GM12878 (cell line): ENCODE measurements around the gene RARG. TPM values are rescaled to one million over a fixed set of nuclear protein-coding genes. Genes with fewer than 3 reads are reported as not detected.
A peak's percentile ranks its signal among the peaks of the same experiment; 100 is the strongest.

Experiments
- ATAC-seq: fragments of 200-7000 bp; cut with Tn5 transposase; 3 replicates; pipeline ENCODE4 v1.9.1; 2020; ENCODE audit warnings: mild to moderate bottlenecking, moderate library complexity
- BruUV-seq: library from RNA; stranded (reverse); fragments of 400-500 nt; replicated peaks from 2 replicates; lab custom pipeline; 2021; lab: Mats Ljungman, UMichigan
- CTCF ChIA-PET: fragments of 300-600 bp; sonication (Branson Sonifier 250); formaldehyde crosslinking; extraction: SDS; loops from one replicate; lab custom pipeline; 2021; ENCODE audit warnings: inconsistent platforms; lab: Yijun Ruan, JAX
- POLR2A ChIA-PET: fragments of 350-600 bp; formaldehyde crosslinking; extraction: SDS; loops from one replicate; lab custom pipeline; 2021; ENCODE audit warnings: inconsistent platforms; lab: Charles Lee
- RAD21 ChIA-PET: fragments of 300-600 bp; sonication (Branson Sonifier 250); formaldehyde crosslinking; loops from one replicate; lab custom pipeline; 2023; ENCODE audit warnings: antibody characterized with exemption; ENCODE audit not compliant: unreplicated experiment; lab: Charles Lee
- SMC1A ChIA-PET: fragments of 300-600 bp; sonication (Branson Sonifier 250); formaldehyde crosslinking; loops from one replicate; lab custom pipeline; 2023; ENCODE audit not compliant: unreplicated experiment, uncharacterized antibody; lab: Charles Lee
- DNase-seq: peaks from one replicate; pipeline ENCODE4 v3.0.0-alpha.2; 2011; ENCODE audit warnings: low read depth, low spot score
- FAIRE-seq: peaks from 3 replicates; lab custom pipeline; 2011; peaks lifted over from hg19 to GRCh38; lab: Jason Lieb, UNC
- H2AFZ ChIP-seq: 2 replicates; pipeline ENCODE4 v1.6.0; 2011; ENCODE audit warnings: low read depth, low read length, control low read depth; ENCODE audit not compliant: control insufficient read depth
- H3K27ac ChIP-seq: 2 replicates; pipeline ENCODE4 v1.5.1; 2011; ENCODE audit warnings: control low read depth; ENCODE audit not compliant: control insufficient read depth, insufficient read depth
- H3K27me3 ChIP-seq, 2 experiments: replicated peaks in 1 of 2; 2 replicates each; pipeline versions ENCODE4 v1.6.0 to v1.6.1; 2011; ENCODE audit warnings: low read length in 1 of 2; ENCODE audit not compliant: control insufficient read depth in 2 of 2, insufficient read depth in 2 of 2
- H3K36me3 ChIP-seq, 2 experiments: 2 replicates each; pipeline ENCODE4 v1.5.1; 2011; ENCODE audit warnings: low read length in 1 of 2; ENCODE audit not compliant: control insufficient read depth in 2 of 2, insufficient read depth in 2 of 2
- H3K4me1 ChIP-seq: 2 replicates; pipeline ENCODE4 v1.6.1; 2011; ENCODE audit warnings: mild to moderate bottlenecking, low read length, moderate library complexity, mixed read lengths; ENCODE audit not compliant: control insufficient read depth, insufficient read depth
- H3K4me2 ChIP-seq: 2 replicates; pipeline ENCODE4 v1.6.0; 2011; ENCODE audit warnings: control low read depth; ENCODE audit not compliant: control insufficient read depth, insufficient read depth
- H3K4me3 ChIP-seq: fragments of 200-600 bp; sonication (generic); 2 replicates; pipeline ENCODE4 v1.5.1; 2016
- H3K79me2 ChIP-seq: 2 replicates; pipeline ENCODE4 v1.6.0; 2011; ENCODE audit warnings: low read length; ENCODE audit not compliant: control insufficient read depth, insufficient read depth
- H3K9ac ChIP-seq: 2 replicates; pipeline ENCODE4 v1.8.0; 2011; ENCODE audit warnings: low read length, control low read depth, mixed read lengths; ENCODE audit not compliant: control insufficient read depth, insufficient read depth
- H3K9me3 ChIP-seq: replicated peaks from 3 replicates; pipeline ENCODE4 v1.5.1; 2011; ENCODE audit warnings: mild to moderate bottlenecking, low read length; ENCODE audit not compliant: control insufficient read depth, insufficient read depth
- H4K20me1 ChIP-seq: 2 replicates; pipeline ENCODE4 v1.6.0; 2011; ENCODE audit not compliant: control insufficient read depth, insufficient read depth
- CTCF ChIP-seq, 3 experiments: IDR thresholded peaks in 2 of 3; conservative IDR thresholded peaks in 1 of 3; 2 replicates each; pipeline ENCODE4 v1.5.1; 2011; ENCODE audit warnings: low read depth in 3 of 3, low read length in 3 of 3, mild to moderate bottlenecking in 3 of 3, control low read depth in 2 of 3, moderate library complexity in 2 of 3, inconsistent platforms in 1 of 3, mixed read lengths in 1 of 3; ENCODE audit not compliant: control insufficient read depth in 2 of 3, insufficient read depth in 1 of 3; ENCODE audit errors: extremely low read depth in 1 of 3
- MYC ChIP-seq: IDR thresholded peaks from 2 replicates; pipeline ENCODE4 v1.6.1; 2011; ENCODE audit warnings: mild to moderate bottlenecking, low read length, moderate library complexity, inconsistent platforms; ENCODE audit not compliant: insufficient read depth, insufficient replicate concordance, insufficient read length, severe bottlenecking
- WGBS: methylation state at CpG from one replicate; pipeline ENCODE4 v1.1.6; 2016; ENCODE audit warnings: low lambda C conversion rate; ENCODE audit not compliant: insufficient replicate concordance, insufficient coverage; ENCODE audit errors: missing lambda C conversion rate; 5-methylcytosine and 5-hydroxymethylcytosine counted together
- in situ Hi-C: fragments of 300-500 bp; cut with MboI; formaldehyde crosslinking; loops from 9 replicates; pipeline ENCODE4 v1.14.3; 2018; ENCODE audit warnings: mixed read lengths
- intact Hi-C: fragments of 100-400 bp; cut with micrococcal nuclease; formaldehyde crosslinking; loops from one replicate; pipeline ENCODE4 v1.14.2; 2022; ENCODE audit not compliant: unreplicated experiment
- polyA plus RNA-seq, 11 experiments: library from polyadenylated mRNA; depleted of rRNA in 4 of 11; unstranded in 6 of 11; stranded (reverse) in 5 of 11; fragments of >200 nt; fragmentation: Nextera tagmentation in 4 of 11; fragmentation: Illumina TruSeq in 1 of 11; extraction: Ambion mirVana in 4 of 11; extraction: Trizol in 1 of 11; gene quantifications; 1 replicate in 1 of 11; 2 replicates in 10 of 11; pipeline versions ENCODE4 v1.2.1 to v1.2.3, GENCODE V29; 2011 to 2016; ENCODE audit warnings: inconsistent platforms in 2 of 11, missing spikeins in 2 of 11, low read depth in 1 of 11
- total RNA-seq, 4 experiments: library from RNA; depleted of rRNA in 3 of 4; stranded (reverse); fragments of >200 nt in 3 of 4; fragmentation: Illumina TruSeq in 1 of 4; extraction: Trizol in 1 of 4; gene quantifications; 2 replicates each; pipeline versions ENCODE4 v1.2.1 to v1.2.3, GENCODE V29; 2013 to 2021

RARG gene
- total and polyA plus RNA-seq, 10 of the 15 experiments (the other 5 are each of a cell fraction or from before 2014, with no cell fraction given), result 0.27 to 8.1 (median 4.1) TPM

- 0 out of 6 replicates have a peak, but pooled peaks of 1 of the 3 experiments have one; percentile 6 for TF ChIP-seq CTCF (IDR thresholded peaks at IDR 0.05 in 2 of 3, conservative IDR thresholded peaks at IDR 0.05 in 1 of 3; ENCODE audit: control insufficient read depth in 2 of 3, extremely low read depth in 1 of 3, insufficient read depth in 1 of 3, low read depth in 3 of 3, low read length in 3 of 3)
- TF ChIP-seq MYC, result no peak
- no peaks in the 10 kb centered on the region for H3K9me3 ChIP-seq
- BruUV-seq, result no TSS peak
- no peak for ATAC-seq
- in situ Hi-C loops (no loop called here), intact Hi-C loops (no loop called here)
- no peaks in the 10 kb centered on the region for H4K20me1 ChIP-seq
- no peak overlapping the region for H3K4me3 ChIP-seq
- no peak overlapping the region for H3K27ac ChIP-seq
- SMC1A ChIA-PET, result interaction anchor here (0.6 to 1.5 kb wide), 5 partner anchors 13 to 67 kb away, joined by 3 to 15 read pairs (median 3); a partner anchor contains a TSS
- DNase-seq, result no peak
- no peak overlapping the region for H2AFZ ChIP-seq
- RAD21 ChIA-PET, result interaction anchor here (0.7 to 1.8 kb wide), 8 partner anchors 13 to 136 kb away, joined by 3 to 6 read pairs (median 4); a partner anchor contains a TSS
- POLR2A ChIA-PET, result interaction anchor here (1.6 kb wide), 1 partner anchor 10 kb away, joined by 6 read pairs; no protein-coding TSS in a partner anchor
- FAIRE-seq, result no peak
- peaks cover 5 to 13% of the 10 kb centered on the region in 2 experiments; a peak in 3 of 4 replicates for H3K36me3 ChIP-seq
- H3K4me2 ChIP-seq, result no peak overlapping the region
- CTCF ChIA-PET, result interaction anchor here (0.8 to 6.7 kb wide), 11 partner anchors 10 to 120 kb away, joined by 3 to 89 read pairs (median 4); no protein-coding TSS in a partner anchor
- H3K9ac ChIP-seq, result no peak overlapping the region
- H3K79me2 ChIP-seq, result peaks cover 22% of the 10 kb centered on the region
- no peaks in the 10 kb centered on the region for H3K27me3 ChIP-seq
- H3K4me1 ChIP-seq, result peaks cover 3% of the 10 kb centered on the region; the same call in 1 of the 2 replicates
- 97% methylated on average over 3 of the region's 3 CpGs for WGBS
These were observed 46.3 kb downstream of the RARG start for GRCh38 chr12:53185582-53186153.
